ENCODE results near the gene ATF6. TPM values are rescaled to one million over a fixed set of nuclear protein-coding genes. Genes with fewer than 3 reads are reported as not detected.

Gene ATF6
- total and polyA plus RNA-seq, 8 donors: 3.4 to 54.3 (median 13.5) TPM

DNA sequence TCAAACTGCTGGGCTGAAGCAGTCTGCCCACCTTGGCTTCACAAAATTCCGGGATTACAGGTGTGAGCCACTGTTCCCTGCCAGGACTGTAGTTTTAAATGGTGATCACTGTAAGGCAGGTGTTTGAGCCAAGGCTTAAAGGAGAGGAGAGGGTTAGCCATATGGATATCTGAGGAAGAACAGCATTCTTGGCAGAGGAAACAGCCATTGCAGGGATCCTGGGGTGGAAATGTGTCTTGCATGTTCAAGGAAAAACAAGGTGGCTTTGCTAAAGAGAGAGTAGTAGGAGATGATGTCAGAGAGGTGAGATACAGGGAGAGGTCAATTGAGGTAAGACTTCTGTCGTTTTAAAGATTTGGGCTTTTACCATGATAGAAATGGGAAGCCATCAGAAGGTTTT is 73.5 kb downstream of the ATF6 start:
- intact Hi-C loops (cut with DNase I; ENCODE audit: low total_unique reads): no loop called here
- H3K4me3 ChIP-seq: no peak overlapping the region
- no peak for DNase-seq
- no peaks in the 10 kb centered on the region for H3K27me3 ChIP-seq
- peaks cover 0 to 11% (median 0%) of the 10 kb centered on the region in 4 donors for H3K4me1 ChIP-seq
- 83 to 92% (median 86%) methylated on average over 2 of the region's 2 CpGs for WGBS, 5 donors
- H3K36me3 ChIP-seq: peaks cover 2 to 26% (median 15%) of the 10 kb centered on the region in 4 donors
- TF ChIP-seq POLR2AphosphoS5 (IDR thresholded peaks at IDR 0.05): no peak
- TF ChIP-seq, protein P1, sequence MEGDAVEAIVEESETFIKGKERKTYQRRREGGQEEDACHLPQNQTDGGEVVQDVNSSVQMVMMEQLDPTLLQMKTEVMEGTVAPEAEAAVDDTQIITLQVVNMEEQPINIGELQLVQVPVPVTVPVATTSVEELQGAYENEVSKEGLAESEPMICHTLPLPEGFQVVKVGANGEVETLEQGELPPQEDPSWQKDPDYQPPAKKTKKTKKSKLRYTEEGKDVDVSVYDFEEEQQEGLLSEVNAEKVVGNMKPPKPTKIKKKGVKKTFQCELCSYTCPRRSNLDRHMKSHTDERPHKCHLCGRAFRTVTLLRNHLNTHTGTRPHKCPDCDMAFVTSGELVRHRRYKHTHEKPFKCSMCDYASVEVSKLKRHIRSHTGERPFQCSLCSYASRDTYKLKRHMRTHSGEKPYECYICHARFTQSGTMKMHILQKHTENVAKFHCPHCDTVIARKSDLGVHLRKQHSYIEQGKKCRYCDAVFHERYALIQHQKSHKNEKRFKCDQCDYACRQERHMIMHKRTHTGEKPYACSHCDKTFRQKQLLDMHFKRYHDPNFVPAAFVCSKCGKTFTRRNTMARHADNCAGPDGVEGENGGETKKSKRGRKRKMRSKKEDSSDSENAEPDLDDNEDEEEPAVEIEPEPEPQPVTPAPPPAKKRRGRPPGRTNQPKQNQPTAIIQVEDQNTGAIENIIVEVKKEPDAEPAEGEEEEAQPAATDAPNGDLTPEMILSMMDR (IDR thresholded peaks at IDR 0.05): no peak
- no peak for TF ChIP-seq POLR2A (IDR thresholded peaks at IDR 0.05)
- TF ChIP-seq EP300 (IDR thresholded peaks at IDR 0.05): no peak
- H3K9me3 ChIP-seq: no peaks in the 10 kb centered on the region
- H3K27ac ChIP-seq: peak overlapping the region in 1 of 5 donors; percentile 51

DNA sequence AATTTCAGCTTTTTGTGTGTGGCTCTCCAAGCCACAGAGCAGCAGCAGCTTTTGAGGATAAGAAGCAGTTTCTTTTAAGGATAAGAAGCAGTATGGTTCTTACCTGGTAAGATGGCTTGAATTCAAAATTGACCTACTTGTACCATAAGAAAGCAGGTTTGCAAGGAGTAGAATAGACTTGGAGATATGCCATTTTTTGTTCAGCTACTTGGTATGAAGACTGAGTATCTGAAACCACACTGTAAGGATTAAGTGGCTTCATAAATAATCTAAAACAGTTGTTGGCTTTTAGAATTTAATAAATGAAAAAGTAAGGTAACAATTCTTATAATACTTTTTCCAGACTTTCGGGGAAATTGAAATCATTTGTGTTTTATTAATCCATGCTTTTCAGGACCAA is 74.2 kb downstream of the ATF6 start:
- Histone ChIP-seq H3K27ac (no peak overlapping the region), H3K4me3 (no peak overlapping the region), H3K4me1 (peaks cover 0 to 11% (median 0%) of the 10 kb centered on the region in 4 donors), H3K27me3 (no peaks in the 10 kb centered on the region), H3K36me3 (peaks cover 2 to 26% (median 15%) of the 10 kb centered on the region in 4 donors), H3K9me3 (no peaks in the 10 kb centered on the region)
- intact Hi-C loops (cut with DNase I; ENCODE audit: low total_unique reads): no loop called here
- TF ChIP-seq EP300 (IDR thresholded peaks at IDR 0.05): no peak
- TF ChIP-seq, protein P1 (IDR thresholded peaks at IDR 0.05): no peak
- TF ChIP-seq POLR2A (IDR thresholded peaks at IDR 0.05): no peak
- no peak for TF ChIP-seq POLR2AphosphoS5 (IDR thresholded peaks at IDR 0.05)
- WGBS, 5 donors: 76 to 98% (median 93%) methylated on average over 1 of the region's 1 CpG
- no peak for DNase-seq

- H3K27me3 ChIP-seq: no peaks in the 10 kb centered on the region
- H3K4me1 ChIP-seq: peaks cover 0 to 6% (median 0%) of the 10 kb centered on the region in 4 donors
- peaks cover 2 to 39% (median 33%) of the 10 kb centered on the region in 4 donors for H3K36me3 ChIP-seq
- H3K9me3 ChIP-seq: no peaks in the 10 kb centered on the region
- 67 to 90% (median 83%) methylated on average over 1 of the region's 1 CpG for WGBS, 5 donors
- no peak for DNase-seq
- TF ChIP-seq POLR2A (IDR thresholded peaks at IDR 0.05) (no peak), EP300 (IDR thresholded peaks at IDR 0.05) (no peak), POLR2AphosphoS5 (IDR thresholded peaks at IDR 0.05) (no peak)
- TF ChIP-seq, protein P1 (IDR thresholded peaks at IDR 0.05): no peak
- H3K27ac ChIP-seq: no peak overlapping the region
- intact Hi-C loops (cut with DNase I; ENCODE audit: low total_unique reads): no loop called here
- H3K4me3 ChIP-seq: no peak overlapping the region
These were observed 77.0 kb downstream of the ATF6 start for GRCh38 chr1:161843156-161843555.

DNA sequence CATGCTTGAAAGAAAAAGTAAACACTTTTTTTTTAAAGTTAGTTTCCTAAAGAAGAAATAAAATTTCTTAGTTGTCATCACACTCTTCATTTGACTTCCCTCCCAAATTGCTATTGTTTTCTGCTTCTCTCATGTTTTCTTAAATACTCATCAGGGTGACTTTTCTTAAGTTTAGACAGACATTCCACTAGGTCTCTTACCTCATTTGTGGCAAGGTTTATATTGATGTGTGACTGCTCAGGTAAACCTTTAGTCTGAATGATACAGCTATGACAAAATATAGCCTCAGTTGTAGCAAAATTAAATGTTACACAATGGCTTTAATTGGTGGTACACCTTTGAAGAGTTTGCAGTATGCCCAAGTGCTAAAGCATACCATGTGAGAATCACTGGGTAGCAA is 78.6 kb downstream of the ATF6 start:
- Histone ChIP-seq H3K27ac (no peak overlapping the region), H3K4me1 (no peaks in the 10 kb centered on the region), H3K27me3 (no peaks in the 10 kb centered on the region), H3K4me3 (no peak overlapping the region), H3K36me3 (peaks cover 2 to 49% (median 39%) of the 10 kb centered on the region in 4 donors), H3K9me3 (no peaks in the 10 kb centered on the region)
- DNase-seq: no peak
- intact Hi-C loops (cut with DNase I; ENCODE audit: low total_unique reads): no loop called here
- TF ChIP-seq EP300 (IDR thresholded peaks at IDR 0.05) (no peak), POLR2AphosphoS5 (IDR thresholded peaks at IDR 0.05) (no peak), POLR2A (IDR thresholded peaks at IDR 0.05) (no peak)
- TF ChIP-seq, protein P1 (IDR thresholded peaks at IDR 0.05): no peak
